ENCODE data around the gene SYAP1.
"Not testable (repeated sequence)": the region's sequence is repeated elsewhere in the genome, so short reads cannot be mapped to it uniquely, and the experiment has no call there.

Gene SYAP1

GRCh38 chrX:16726347-16726988, 7.1 kb downstream of the SYAP1 start:
- DNase-seq, result not testable (repeated sequence)

GRCh38 chrX:16727637-16728036, 8.2 kb downstream of the SYAP1 start:
- no peak for DNase-seq

DNA sequence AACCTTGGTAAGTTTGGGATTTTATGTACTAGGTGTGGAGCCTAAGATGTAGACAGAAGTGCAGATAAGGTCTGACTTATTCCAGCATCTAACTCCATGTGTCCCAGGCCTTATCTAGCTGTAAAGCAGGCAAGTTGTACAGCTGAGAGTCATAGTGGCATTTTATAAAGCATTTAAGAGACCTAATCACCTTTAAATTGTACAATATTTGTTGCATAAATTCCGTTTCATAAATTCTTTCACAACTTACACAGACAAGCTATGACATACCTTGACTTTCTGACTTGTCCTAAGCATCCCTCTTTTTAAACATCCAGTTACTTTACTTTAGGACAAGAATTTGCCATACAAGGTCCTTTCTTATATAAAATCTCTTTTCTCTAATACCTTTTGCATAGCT, 11.0 kb downstream of the SYAP1 start:
- no peak for DNase-seq

- peak; percentile 14 for DNase-seq
Observed at GRCh38 chrX:16733013-16733412, 13.6 kb downstream of the SYAP1 start.

GRCh38 chrX:16737024-16737423, 17.6 kb downstream of the SYAP1 start:
- DNase-seq, result no peak

GRCh38 chrX:16739574-16739973, 20.2 kb downstream of the SYAP1 start:
- DNase-seq, result no peak

- no peak for DNase-seq
Observed at GRCh38 chrX:16743604-16744325, 24.4 kb downstream of the SYAP1 start.

DNA sequence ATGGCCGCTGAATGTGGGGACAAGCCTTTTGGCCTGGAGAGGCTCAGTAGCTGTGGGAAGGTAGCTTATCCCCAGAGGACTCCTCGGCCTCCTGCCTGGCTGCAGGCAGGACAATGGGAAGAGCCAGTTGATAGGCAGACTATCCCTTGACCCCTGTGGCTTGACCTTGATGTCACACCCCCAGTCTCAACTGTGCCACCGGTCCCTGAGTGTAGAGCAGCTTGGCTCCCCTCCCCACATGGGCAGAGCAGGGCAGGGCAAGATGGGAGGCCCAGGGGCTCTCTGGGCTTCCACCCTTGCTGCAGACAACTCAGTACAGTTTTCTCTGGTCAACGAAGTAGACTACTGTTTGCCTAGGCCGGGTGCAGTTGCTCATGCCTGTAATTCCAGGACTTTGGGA, 25.7 kb downstream of the SYAP1 start:
- DNase-seq, result no peak

- no peak for DNase-seq
Observed at GRCh38 chrX:16745659-16746058, 26.2 kb downstream of the SYAP1 start.

GRCh38 chrX:16748425-16748824, 29.0 kb downstream of the SYAP1 start:
- no peak for DNase-seq

- no peak for DNase-seq
Observed at GRCh38 chrX:16750136-16750535, 30.7 kb downstream of the SYAP1 start.

- no peak for DNase-seq
Observed at GRCh38 chrX:16754019-16754418, 34.6 kb downstream of the SYAP1 start.

- DNase-seq, result no peak
Observed at GRCh38 chrX:16756724-16757123, 37.3 kb downstream of the SYAP1 start.

GRCh38 chrX:16761500-16761899, 42.1 kb downstream of the SYAP1 start:
- not testable (repeated sequence) for DNase-seq

- DNase-seq, result no peak
Observed at GRCh38 chrX:16762579-16762978, 43.2 kb downstream of the SYAP1 start.

GRCh38 chrX:16765594-16765993, 46.2 kb downstream of the SYAP1 start:
- DNase-seq, result no peak

DNA sequence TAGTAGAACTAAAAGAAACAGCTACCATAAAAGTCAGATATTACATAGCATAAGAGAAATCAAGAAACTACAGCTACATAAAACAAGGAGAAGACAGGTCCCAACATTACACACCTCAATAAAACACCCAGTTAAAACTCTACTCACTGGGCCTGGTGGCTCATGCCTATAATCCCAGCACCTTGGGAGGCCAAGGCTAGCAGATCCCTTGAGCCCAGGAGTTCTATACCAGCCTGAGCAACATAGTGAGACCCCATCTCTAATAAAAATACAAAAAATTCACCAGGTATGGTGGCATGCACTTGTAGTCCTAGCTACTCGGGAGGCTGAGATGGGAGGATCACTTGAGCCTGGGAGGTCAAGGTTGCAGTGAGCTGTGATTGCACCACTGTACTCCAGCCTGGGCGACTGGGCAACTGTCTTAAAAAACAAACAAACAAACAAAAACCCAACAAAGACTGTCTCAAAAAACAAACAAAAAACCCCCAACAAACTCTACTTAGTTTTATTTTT, 51.6 kb downstream of the SYAP1 start:
- no peak for DNase-seq

GRCh38 chrX:16771483-16772398, 52.3 kb downstream of the SYAP1 start:
- peak; percentile 92 for DNase-seq

- peak; percentile 8 for DNase-seq
Observed at GRCh38 chrX:16772460-16772859, 53.0 kb downstream of the SYAP1 start.

DNA sequence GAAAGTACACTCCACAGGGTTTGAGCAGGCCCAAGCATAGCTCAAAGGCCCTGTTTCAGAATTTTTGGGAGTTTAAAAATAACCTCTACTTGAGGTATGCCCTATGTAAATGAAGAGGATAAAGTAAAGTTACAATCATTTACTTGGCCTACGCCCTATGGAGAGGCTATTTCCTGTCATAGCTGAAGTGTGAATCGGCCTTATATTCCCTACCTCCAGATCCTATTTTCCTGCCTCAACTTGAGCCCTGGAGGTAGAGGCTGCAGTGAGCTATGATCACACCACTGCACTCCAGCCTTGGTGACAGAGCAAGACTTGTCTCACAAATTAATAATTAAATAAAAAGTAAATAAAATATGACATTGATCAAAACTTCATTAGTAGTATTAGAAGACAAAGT, 55.3 kb downstream of the SYAP1 start:
- no peak for DNase-seq

- DNase-seq, result no peak
Observed at GRCh38 chrX:16778545-16778944, 59.1 kb downstream of the SYAP1 start.

DNA sequence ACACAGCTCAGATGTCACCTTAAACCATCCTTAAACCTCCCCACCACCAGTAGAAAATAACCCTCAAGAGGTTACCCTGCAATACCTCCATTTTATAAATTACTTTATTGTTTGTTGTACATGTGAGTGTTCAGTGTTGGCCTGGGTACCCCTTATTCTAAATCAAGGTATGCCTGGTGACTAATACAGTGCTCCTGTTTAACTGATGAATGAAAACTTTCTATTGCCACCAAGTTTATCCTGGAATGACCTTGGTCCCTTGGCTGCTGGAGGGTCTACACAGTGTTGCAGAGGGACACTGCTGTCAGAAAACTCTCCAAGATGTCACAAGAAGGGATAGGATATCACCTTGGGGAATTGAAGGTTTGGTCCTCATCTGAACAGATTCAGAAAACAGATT, 59.6 kb downstream of the SYAP1 start:
- DNase-seq, result no peak

DNA sequence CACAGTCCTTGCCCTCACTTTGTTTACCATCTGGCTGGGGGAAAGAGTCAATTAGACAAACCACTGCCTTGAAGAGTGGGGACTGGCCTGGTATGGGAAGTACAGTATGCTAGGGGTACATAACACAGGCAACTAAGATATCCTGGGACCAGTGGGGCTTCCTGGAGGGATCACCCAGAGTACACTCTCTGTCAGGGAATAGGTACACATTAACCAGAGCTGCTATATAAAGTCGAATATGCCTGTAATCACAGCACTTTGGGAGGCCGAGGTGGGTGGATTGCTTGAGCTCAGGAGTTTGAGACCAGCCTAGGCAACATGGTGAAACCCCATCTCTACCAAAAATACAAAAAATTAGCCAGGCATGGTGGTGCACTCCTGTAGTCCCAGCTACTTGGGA, 60.4 kb downstream of the SYAP1 start:
- not testable (repeated sequence) for DNase-seq
